H1 (cell line): ENCODE measurements around the gene CHTF18. TPM values are rescaled to one million over a fixed set of nuclear protein-coding genes. Genes with fewer than 3 reads are reported as not detected.

Experiments
- CTCF ChIA-PET: fragments of 300-600 bp; sonication (Branson Sonifier 250); formaldehyde crosslinking; loops from one replicate; lab custom pipeline; 2021; ENCODE audit not compliant: partially characterized antibody; lab: Charles Lee
- POLR2A ChIA-PET: fragments of 300-600 bp; sonication (Branson Sonifier 250); formaldehyde crosslinking; loops from one replicate; lab custom pipeline; 2021; ENCODE audit warnings: inconsistent platforms; ENCODE audit not compliant: partially characterized antibody; lab: Charles Lee
- DNase-seq, 2 experiments: peaks; one replicate each; pipeline versions ENCODE4 v3.0.0 to v3.0.0-alpha.2; 2010 to 2022; ENCODE audit warnings: low spot score in 2 of 2, low read depth in 1 of 2, mixed read lengths in 1 of 2
- FAIRE-seq: peaks from 2 replicates; lab custom pipeline; 2011; peaks lifted over from hg19 to GRCh38; lab: Jason Lieb, UNC
- H2AFZ ChIP-seq: 2 replicates; pipeline ENCODE4 v1.8.1; 2012; ENCODE audit warnings: low read length, inconsistent platforms
- H2AK5ac ChIP-seq: 2 replicates; pipeline ENCODE4 v1.6.1; 2013; ENCODE audit warnings: low read depth, low read length
- H2BK120ac ChIP-seq: replicated peaks from 2 replicates; pipeline ENCODE3; 2013; ENCODE audit warnings: low read depth, low read length, inconsistent platforms
- H2BK12ac ChIP-seq: 2 replicates; pipeline ENCODE4 v1.6.1; 2013; ENCODE audit warnings: low read depth, low read length
- H2BK15ac ChIP-seq: 2 replicates; pipeline ENCODE4 v1.6.1; 2013; ENCODE audit warnings: low read length
- H2BK20ac ChIP-seq: 2 replicates; pipeline ENCODE4 v1.6.1; 2013; ENCODE audit warnings: low read length
- H2BK5ac ChIP-seq: 2 replicates; pipeline ENCODE4 v1.6.1; 2013; ENCODE audit warnings: low read depth, low read length
- H3K14ac ChIP-seq: 2 replicates; pipeline ENCODE4 v1.6.1; 2013; ENCODE audit warnings: inconsistent platforms; ENCODE audit not compliant: insufficient read length
- H3K18ac ChIP-seq: 2 replicates; pipeline ENCODE4 v1.6.1; 2013; ENCODE audit warnings: low read length; ENCODE audit errors: extremely low read depth
- H3K23ac ChIP-seq: 2 replicates; pipeline ENCODE4 v1.6.1; 2013; ENCODE audit warnings: inconsistent platforms; ENCODE audit not compliant: insufficient read length
- H3K23me2 ChIP-seq: 2 replicates; pipeline ENCODE4 v1.6.1; 2013; ENCODE audit warnings: low read depth, low read length
- H3K27ac ChIP-seq: 2 replicates; pipeline ENCODE4 v1.6.1; 2011; ENCODE audit warnings: low read depth, low read length, inconsistent platforms
- H3K27me3 ChIP-seq, 4 experiments: replicated peaks in 1 of 4; 1 replicate in 1 of 4; 2 replicates in 3 of 4; pipeline versions ENCODE4 v1.6.1 to v1.8.1; 2011 to 2013; ENCODE audit warnings: low read length in 3 of 4, mild to moderate bottlenecking in 3 of 4, inconsistent platforms in 2 of 4, mixed read lengths in 2 of 4, moderate library complexity in 1 of 4; ENCODE audit not compliant: control insufficient read depth in 3 of 4, insufficient read depth in 3 of 4; ENCODE audit errors: extremely low read depth in 1 of 4
- H3K36me3 ChIP-seq, 4 experiments: 2 replicates each; pipeline versions ENCODE4 v1.6.1 to v1.8.1; 2011 to 2013; ENCODE audit warnings: mild to moderate bottlenecking in 4 of 4, low read length in 3 of 4, moderate library complexity in 2 of 4, control low read depth in 1 of 4, inconsistent platforms in 1 of 4; ENCODE audit not compliant: insufficient read depth in 4 of 4, control insufficient read depth in 2 of 4
- H3K4ac ChIP-seq: replicated peaks from 2 replicates; pipeline ENCODE3; 2013; ENCODE audit warnings: low read length, low read depth, mixed read lengths, inconsistent platforms; ENCODE audit not compliant: insufficient read length
- H3K4me1 ChIP-seq, 4 experiments: replicated peaks in 1 of 4; 1 replicate in 1 of 4; 2 replicates in 3 of 4; pipeline versions ENCODE4 v1.6.1 to v1.8.1; 2011 to 2013; ENCODE audit warnings: low read length in 3 of 4, inconsistent platforms in 2 of 4, mixed read lengths in 1 of 4; ENCODE audit not compliant: insufficient read depth in 4 of 4, control insufficient read depth in 3 of 4
- H3K4me2 ChIP-seq, 2 experiments: 2 replicates each; pipeline versions ENCODE4 v1.6.1 to v1.8.1; 2011 to 2013; ENCODE audit warnings: low read depth in 2 of 2, low read length in 2 of 2, control low read depth in 1 of 2, inconsistent platforms in 1 of 2, mild to moderate bottlenecking in 1 of 2; ENCODE audit not compliant: insufficient read depth in 1 of 2
- H3K4me3 ChIP-seq, 4 experiments: fragments of 200-600, 300-600 bp in 1 of 4; sonication (generic), shearing (Covaris generic), sonication (Bioruptor Twin) in 1 of 4; 2 replicates each; pipeline versions ENCODE4 v1.5.1 to v1.8.1; 2011 to 2016; ENCODE audit warnings: low read length in 4 of 4, low read depth in 3 of 4, control low read depth in 2 of 4, inconsistent platforms in 2 of 4, mild to moderate bottlenecking in 2 of 4, mixed read lengths in 1 of 4, moderate library complexity in 1 of 4; ENCODE audit not compliant: insufficient read depth in 2 of 4; ENCODE audit errors: extremely low read depth in 1 of 4
- H3K56ac ChIP-seq: replicated peaks from 2 replicates; pipeline ENCODE3; 2013; ENCODE audit warnings: low read depth, mild to moderate bottlenecking, mixed read lengths, low read length, inconsistent platforms; ENCODE audit not compliant: insufficient read length
- H3K79me1 ChIP-seq: 2 replicates; pipeline ENCODE4 v1.6.1; 2013; ENCODE audit warnings: low read depth, low read length, control low read depth
- H3K79me2 ChIP-seq, 2 experiments: 2 replicates each; pipeline versions ENCODE4 v1.6.1 to v1.8.1; 2012 to 2013; ENCODE audit warnings: low read length in 2 of 2, mild to moderate bottlenecking in 2 of 2, inconsistent platforms in 1 of 2; ENCODE audit not compliant: insufficient read depth in 2 of 2, control insufficient read depth in 1 of 2
- H3K9ac ChIP-seq, 4 experiments: replicated peaks in 1 of 4; 1 replicate in 1 of 4; 2 replicates in 3 of 4; pipeline versions ENCODE4 v1.6.1 to v1.8.1; 2011 to 2013; ENCODE audit warnings: low read depth in 3 of 4, low read length in 3 of 4, control low read depth in 2 of 4, mild to moderate bottlenecking in 2 of 4, moderate library complexity in 2 of 4, inconsistent platforms in 1 of 4; ENCODE audit errors: extremely low read depth in 1 of 4
- H3K9me3 ChIP-seq, 2 experiments: 2 replicates each; pipeline versions ENCODE4 v1.6.1 to v1.8.1; 2012 to 2013; ENCODE audit warnings: mild to moderate bottlenecking in 2 of 2, moderate library complexity in 2 of 2, control low read depth in 1 of 2, inconsistent platforms in 1 of 2, low read depth in 1 of 2, low read length in 1 of 2, mixed read lengths in 1 of 2; ENCODE audit not compliant: insufficient read depth in 2 of 2
- H4K20me1 ChIP-seq, 2 experiments: replicated peaks in 1 of 2; 2 replicates each; pipeline versions ENCODE3 to v1.8.1; 2011 to 2013; ENCODE audit warnings: inconsistent platforms in 2 of 2, low read length in 2 of 2, mild to moderate bottlenecking in 1 of 2; ENCODE audit not compliant: insufficient read depth in 2 of 2, control insufficient read depth in 1 of 2
- H4K5ac ChIP-seq: 2 replicates; pipeline ENCODE4 v1.6.1; 2013; ENCODE audit warnings: low read length, low read depth, mixed read lengths, inconsistent platforms; ENCODE audit not compliant: insufficient read length
- H4K8ac ChIP-seq: 2 replicates; pipeline ENCODE4 v1.8.0; 2013; ENCODE audit warnings: mild to moderate bottlenecking, moderate library complexity, low read length, inconsistent platforms; ENCODE audit not compliant: insufficient read depth; ENCODE audit errors: extremely low read depth
- H4K91ac ChIP-seq: replicated peaks from 2 replicates; pipeline ENCODE3; 2013; ENCODE audit warnings: low read length, mixed read lengths, inconsistent platforms; ENCODE audit not compliant: insufficient read length
- CHD1 ChIP-seq: IDR thresholded peaks from 2 replicates; pipeline ENCODE4 v1.6.1; 2012; ENCODE audit warnings: low read depth, low read length, improper control_type of control experiment
- CTBP2 ChIP-seq: IDR thresholded peaks from 2 replicates; pipeline ENCODE4 v1.7.0; 2011; ENCODE audit warnings: borderline replicate concordance, mild to moderate bottlenecking, moderate library complexity, mixed read lengths, low read length; ENCODE audit not compliant: insufficient read depth, insufficient read length
- E2F6 ChIP-seq: IDR thresholded peaks from 2 replicates; pipeline ENCODE4 v1.6.1; 2012; ENCODE audit warnings: inconsistent platforms
- KDM5A ChIP-seq: fragments of 200-600 bp; IDR thresholded peaks from 2 replicates; pipeline ENCODE4 v1.7.1; 2012; ENCODE audit warnings: mild to moderate bottlenecking, low read length, inconsistent platforms, mixed read lengths
- MAFK ChIP-seq: IDR thresholded peaks from 2 replicates; pipeline ENCODE4 v1.6.1; 2012; ENCODE audit warnings: low read depth, mild to moderate bottlenecking, improper control_type of control experiment, low read length
- MAX ChIP-seq: IDR thresholded peaks from 2 replicates; pipeline ENCODE4 v1.6.1; 2012; ENCODE audit warnings: inconsistent platforms
- NRF1 ChIP-seq: IDR thresholded peaks from 2 replicates; pipeline ENCODE4 v1.6.1; 2011; ENCODE audit warnings: mild to moderate bottlenecking, low read depth, low read length, improper control_type of control experiment
- POLR2A ChIP-seq, 2 experiments: IDR thresholded peaks; 1 replicate in 1 of 2; 2 replicates in 1 of 2; pipeline ENCODE4 v1.6.1; 2011; ENCODE audit warnings: low read depth in 2 of 2, low read length in 2 of 2, mild to moderate bottlenecking in 2 of 2; ENCODE audit errors: control extremely low read depth in 1 of 2
- SRF ChIP-seq: IDR thresholded peaks from 2 replicates; pipeline ENCODE4 v1.6.1; 2011; ENCODE audit warnings: mild to moderate bottlenecking, low read depth, low read length, moderate library complexity
- SUZ12 ChIP-seq: fragments of 200-600 bp; sonication (generic); IDR thresholded peaks from 2 replicates; pipeline ENCODE4 v1.6.1; 2012; ENCODE audit warnings: mild to moderate bottlenecking, inconsistent platforms, low read length, moderate library complexity, mixed read lengths
- TAF1 ChIP-seq: IDR thresholded peaks from 2 replicates; pipeline ENCODE4 v1.6.1; 2011; ENCODE audit warnings: mild to moderate bottlenecking, low read depth, low read length
- TEAD4 ChIP-seq: IDR thresholded peaks from 2 replicates; pipeline ENCODE4 v1.6.1; 2012; ENCODE audit warnings: low read depth, low read length, inconsistent platforms, mixed read lengths
- WGBS, 2 experiments: shearing (Covaris generic) in 1 of 2; methylation state at CpG; one replicate each; pipeline versions ENCODE4 v1.1.6 to v1.1.7; 2013 to 2015; ENCODE audit warnings: low lambda C conversion rate in 2 of 2, mixed read lengths in 2 of 2, inconsistent platforms in 1 of 2, low coverage in 1 of 2, missing lambda C conversion rate in 1 of 2; ENCODE audit not compliant: insufficient replicate concordance in 2 of 2, insufficient coverage in 1 of 2, insufficient read length in 1 of 2; ENCODE audit errors: extremely low coverage in 1 of 2, missing lambda C conversion rate in 1 of 2; 5-methylcytosine and 5-hydroxymethylcytosine counted together
- polyA plus RNA-seq, 7 experiments: library from polyadenylated mRNA; depleted of rRNA in 3 of 7; stranded (reverse) in 5 of 7; unstranded in 2 of 7; fragments of >200 nt in 5 of 7; fragments of 200-250 nt in 2 of 7; gene quantifications; 1 replicate in 5 of 7; 2 replicates in 1 of 7; 4 replicates in 1 of 7; pipeline versions ENCODE4 v1.2.1 to v1.2.3, GENCODE V29; 2011 to 2013; ENCODE audit warnings: missing spikeins in 2 of 7, mixed read lengths in 2 of 7
- total RNA-seq: library from RNA; stranded (reverse); fragmentation: NEBNext Ultra II Directional; extraction: Animal tissue kit (Norgen Biotek cat#: 25700); gene quantifications from 2 replicates; pipeline ENCODE4 v1.2.1, GENCODE V29; 2021
- TF ChIP-seq, protein P1 (sequence below): IDR thresholded peaks from 2 replicates; pipeline ENCODE4 v1.6.1; 2011; ENCODE audit warnings: low read length, improper control_type of control experiment

The CHTF18 gene
- total and polyA plus RNA-seq, 2 of the 8 experiments (the other 6 are each of a cell fraction or from before 2014, with no cell fraction given): 75.3 to 104 TPM

DNA sequence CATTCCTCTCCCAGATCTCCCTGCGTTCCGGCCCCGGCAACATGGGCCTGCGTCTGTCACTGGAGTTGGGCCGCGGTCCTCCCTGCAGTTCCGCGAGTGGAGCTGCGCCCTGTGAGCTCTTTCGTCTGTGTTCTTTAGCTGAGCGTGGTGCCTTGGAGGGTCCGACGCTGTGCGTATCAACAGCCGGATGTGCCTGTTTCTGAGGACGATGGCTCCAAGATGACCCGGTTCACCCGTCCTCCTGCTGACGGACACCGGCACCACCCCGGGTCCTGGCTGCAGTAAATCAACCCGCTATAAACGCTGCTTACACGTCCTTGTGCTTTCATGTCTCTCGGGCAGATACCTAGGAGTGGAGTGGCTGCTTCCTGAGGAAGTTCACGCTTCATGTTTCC is 56.9 kb downstream of the CHTF18 start:
- no peaks in the 10 kb centered on the region for H3K23me2 ChIP-seq
- DNase-seq (no peak), FAIRE-seq (no peak)
- H3K56ac ChIP-seq: no peak overlapping the region
- H3K23ac ChIP-seq: no peak overlapping the region
- no peaks in the 10 kb centered on the region; a peak in 1 of 7 replicates for H3K4me1 ChIP-seq
- ChIA-PET POLR2A (no interaction called here), CTCF (interaction anchor here (0.7 to 1.3 kb wide), 2 partner anchors 32 to 138 kb away, joined by 3 read pairs; no protein-coding TSS in a partner anchor)
- H3K14ac ChIP-seq: no peak overlapping the region
- H2BK120ac ChIP-seq: no peak overlapping the region
- no peak overlapping the region for H2AFZ ChIP-seq
- H4K5ac ChIP-seq: no peak overlapping the region
- H3K18ac ChIP-seq: no peak overlapping the region
- no peaks in the 10 kb centered on the region for H3K79me2 ChIP-seq
- H4K20me1 ChIP-seq: no peaks in the 10 kb centered on the region
- no peak overlapping the region for H2BK15ac ChIP-seq
- WGBS, 2 experiments: 84% methylated on average over 26 of the region's 26 CpGs; no CpG with 5 or more reads in 1 of the 2 experiments
- H3K4ac ChIP-seq: no peak overlapping the region
- H3K9me3 ChIP-seq: peaks cover 25 to 68% of the 10 kb centered on the region in 2 experiments; a peak in 3 of 4 replicates
- no peaks in the 10 kb centered on the region for H3K36me3 ChIP-seq
- H2BK5ac ChIP-seq: no peak overlapping the region
- H3K79me1 ChIP-seq: no peaks in the 10 kb centered on the region
- no peak overlapping the region for H3K9ac ChIP-seq
- H3K27ac ChIP-seq: no peak overlapping the region
- H2AK5ac ChIP-seq: no peak overlapping the region
- H4K8ac ChIP-seq: no peak overlapping the region
- H3K4me3 ChIP-seq: no peak overlapping the region
- no peak overlapping the region for H4K91ac ChIP-seq
- no peak overlapping the region for H2BK12ac ChIP-seq
- no peak overlapping the region for H2BK20ac ChIP-seq
- H3K27me3 ChIP-seq: no peaks in the 10 kb centered on the region; a peak in 1 of 7 replicates
- no peak overlapping the region for H3K4me2 ChIP-seq
- no peak for TF ChIP-seq KDM5A
- TF ChIP-seq, protein P1, sequence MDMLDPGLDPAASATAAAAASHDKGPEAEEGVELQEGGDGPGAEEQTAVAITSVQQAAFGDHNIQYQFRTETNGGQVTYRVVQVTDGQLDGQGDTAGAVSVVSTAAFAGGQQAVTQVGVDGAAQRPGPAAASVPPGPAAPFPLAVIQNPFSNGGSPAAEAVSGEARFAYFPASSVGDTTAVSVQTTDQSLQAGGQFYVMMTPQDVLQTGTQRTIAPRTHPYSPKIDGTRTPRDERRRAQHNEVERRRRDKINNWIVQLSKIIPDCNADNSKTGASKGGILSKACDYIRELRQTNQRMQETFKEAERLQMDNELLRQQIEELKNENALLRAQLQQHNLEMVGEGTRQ: no peak
- TF ChIP-seq SUZ12: no peak
- no peak for TF ChIP-seq CTBP2
- no peak for TF ChIP-seq NRF1
- TF ChIP-seq MAX: no peak
- no peak for TF ChIP-seq CHD1
- TF ChIP-seq MAFK: no peak
- no peak for TF ChIP-seq E2F6
- TF ChIP-seq TEAD4: no peak
- no peak for TF ChIP-seq SRF
- TF ChIP-seq POLR2A (IDR thresholded peaks at IDR 0.05; ENCODE audit: control extremely low read depth in 1 of 2, low read depth in 2 of 2, low read length in 2 of 2): no peak
- no peak for TF ChIP-seq TAF1
